Measurements from ENCODE around the gene FKBP5. TPM values are rescaled to one million over a fixed set of nuclear protein-coding genes. Genes with fewer than 3 reads are reported as not detected.

FKBP5 gene
- total RNA-seq, 1 donor, result 1.3 TPM

GRCh38 chr6:35633579-35634089 is 55.1 kb downstream of the FKBP5 start:
- TF ChIP-seq, protein P1, sequence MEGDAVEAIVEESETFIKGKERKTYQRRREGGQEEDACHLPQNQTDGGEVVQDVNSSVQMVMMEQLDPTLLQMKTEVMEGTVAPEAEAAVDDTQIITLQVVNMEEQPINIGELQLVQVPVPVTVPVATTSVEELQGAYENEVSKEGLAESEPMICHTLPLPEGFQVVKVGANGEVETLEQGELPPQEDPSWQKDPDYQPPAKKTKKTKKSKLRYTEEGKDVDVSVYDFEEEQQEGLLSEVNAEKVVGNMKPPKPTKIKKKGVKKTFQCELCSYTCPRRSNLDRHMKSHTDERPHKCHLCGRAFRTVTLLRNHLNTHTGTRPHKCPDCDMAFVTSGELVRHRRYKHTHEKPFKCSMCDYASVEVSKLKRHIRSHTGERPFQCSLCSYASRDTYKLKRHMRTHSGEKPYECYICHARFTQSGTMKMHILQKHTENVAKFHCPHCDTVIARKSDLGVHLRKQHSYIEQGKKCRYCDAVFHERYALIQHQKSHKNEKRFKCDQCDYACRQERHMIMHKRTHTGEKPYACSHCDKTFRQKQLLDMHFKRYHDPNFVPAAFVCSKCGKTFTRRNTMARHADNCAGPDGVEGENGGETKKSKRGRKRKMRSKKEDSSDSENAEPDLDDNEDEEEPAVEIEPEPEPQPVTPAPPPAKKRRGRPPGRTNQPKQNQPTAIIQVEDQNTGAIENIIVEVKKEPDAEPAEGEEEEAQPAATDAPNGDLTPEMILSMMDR (IDR thresholded peaks at IDR 0.05; ENCODE audit: insufficient read depth, low read depth, low read length), result no peak
- no peak for DNase-seq (ENCODE audit: low read depth)

GRCh38 chr6:35629876-35630378 is 58.8 kb downstream of the FKBP5 start:
- TF ChIP-seq, protein P1 (IDR thresholded peaks at IDR 0.05; ENCODE audit: insufficient read depth, low read depth, low read length), result no peak
- no peak for DNase-seq (ENCODE audit: low read depth)

More at GRCh38 chr6:35633579-35634089, 55.1 kb downstream of the FKBP5 start:
- no peak overlapping the region for H3K4me3 ChIP-seq (ENCODE audit: low read depth, low read length)

DNA sequence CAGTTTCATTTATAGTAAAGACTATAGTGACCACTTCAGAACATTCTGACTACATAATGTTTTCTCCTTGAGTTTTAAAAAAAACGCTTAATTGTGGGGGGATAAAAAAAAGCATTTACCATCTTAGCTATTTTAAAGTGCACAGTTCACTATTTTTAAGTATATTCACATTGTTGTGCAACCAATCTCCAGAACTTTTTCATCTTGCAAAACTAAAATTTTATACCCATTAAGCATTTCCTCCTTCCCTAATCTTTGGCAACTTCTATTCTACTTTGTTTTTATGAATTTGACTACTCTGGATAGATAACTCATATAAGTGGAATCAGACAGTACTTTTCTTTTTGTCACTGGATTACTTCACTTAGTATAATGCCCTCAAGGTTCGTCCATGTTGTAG is 62.3 kb downstream of the FKBP5 start:
- DNase-seq (ENCODE audit: low read depth), result no peak
- H3K4me3 ChIP-seq (ENCODE audit: low read depth, low read length), result no peak overlapping the region
- TF ChIP-seq, protein P1 (IDR thresholded peaks at IDR 0.05; ENCODE audit: insufficient read depth, low read depth, low read length), result no peak

More at GRCh38 chr6:35629876-35630378, 58.8 kb downstream of the FKBP5 start:
- H3K4me3 ChIP-seq (ENCODE audit: low read depth, low read length), result no peak overlapping the region

DNA sequence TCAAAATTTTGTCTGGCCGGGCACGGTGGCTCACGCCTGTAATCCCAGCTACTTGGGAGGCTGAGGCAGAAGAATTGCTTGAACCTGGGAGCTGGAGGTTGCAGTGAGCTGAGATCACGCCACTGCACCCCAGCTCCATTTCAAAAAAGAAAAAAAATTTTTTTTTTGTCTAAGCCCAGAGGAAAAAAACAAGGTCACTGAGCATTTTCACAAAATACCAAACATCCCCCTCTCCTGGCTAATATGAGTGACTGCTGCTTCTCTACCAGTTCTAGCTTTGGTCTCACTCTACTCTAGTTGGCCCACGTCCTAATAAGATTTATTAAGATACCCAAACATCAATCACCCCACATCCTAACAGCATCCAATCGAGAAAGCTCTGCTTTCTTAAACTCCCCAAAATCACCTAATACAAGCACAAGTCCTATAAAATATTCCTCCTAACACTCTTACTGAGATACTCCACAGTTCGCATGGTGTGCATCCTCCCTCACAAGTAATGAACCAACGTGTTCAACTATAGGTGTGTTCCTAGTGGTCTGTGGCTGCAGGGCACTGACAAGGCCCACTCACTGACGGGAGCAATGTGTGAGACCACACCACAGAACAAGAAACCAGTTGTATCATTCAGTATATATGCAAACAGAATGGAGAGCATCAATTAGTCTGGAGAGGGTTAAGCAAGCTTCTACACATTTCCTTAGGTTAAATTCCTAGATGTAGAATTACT is 64.2 kb downstream of the FKBP5 start:
- DNase-seq (ENCODE audit: low read depth), result peak; percentile 46
- TF ChIP-seq, protein P1 (IDR thresholded peaks at IDR 0.05; ENCODE audit: insufficient read depth, low read depth, low read length), result peak; percentile 47
- H3K4me3 ChIP-seq (ENCODE audit: low read depth, low read length), result no peak overlapping the region

DNA sequence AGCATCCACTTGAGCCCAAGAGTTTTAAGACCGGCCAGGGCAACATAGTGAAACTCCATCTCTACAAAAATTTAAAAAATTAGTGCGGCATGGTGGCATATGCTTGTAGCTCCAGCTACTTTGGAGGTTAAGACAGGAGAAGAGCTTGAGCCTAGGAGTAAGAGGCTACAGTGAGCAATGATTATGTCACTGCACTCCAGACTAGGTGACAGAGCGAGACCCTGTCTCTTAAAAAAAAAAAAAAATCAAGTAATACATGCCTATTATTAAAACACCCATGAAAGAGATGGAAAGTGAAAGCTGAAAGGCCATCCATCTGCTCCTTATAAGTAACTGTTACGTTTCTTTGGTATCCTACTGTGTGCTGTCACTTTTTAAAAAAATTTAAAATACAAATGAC is 66.4 kb downstream of the FKBP5 start:
- H3K4me3 ChIP-seq (ENCODE audit: low read depth, low read length), result no peak overlapping the region
- TF ChIP-seq, protein P1 (IDR thresholded peaks at IDR 0.05; ENCODE audit: insufficient read depth, low read depth, low read length), result no peak

GRCh38 chr6:35620706-35621105 is 68.0 kb downstream of the FKBP5 start:
- H3K4me3 ChIP-seq (ENCODE audit: low read depth, low read length), result no peak overlapping the region
- TF ChIP-seq, protein P1 (IDR thresholded peaks at IDR 0.05; ENCODE audit: insufficient read depth, low read depth, low read length), result no peak
- no peak for DNase-seq (ENCODE audit: low read depth)

More for the DNA sequence above, 66.4 kb downstream of the FKBP5 start:
- DNase-seq (ENCODE audit: low read depth), result no peak
